ENCODE results near the gene MAST2.
"Not testable (repeated sequence)": the region's sequence is repeated elsewhere in the genome, so short reads cannot be mapped to it uniquely, and the experiment has no call there.

The MAST2 gene

DNA sequence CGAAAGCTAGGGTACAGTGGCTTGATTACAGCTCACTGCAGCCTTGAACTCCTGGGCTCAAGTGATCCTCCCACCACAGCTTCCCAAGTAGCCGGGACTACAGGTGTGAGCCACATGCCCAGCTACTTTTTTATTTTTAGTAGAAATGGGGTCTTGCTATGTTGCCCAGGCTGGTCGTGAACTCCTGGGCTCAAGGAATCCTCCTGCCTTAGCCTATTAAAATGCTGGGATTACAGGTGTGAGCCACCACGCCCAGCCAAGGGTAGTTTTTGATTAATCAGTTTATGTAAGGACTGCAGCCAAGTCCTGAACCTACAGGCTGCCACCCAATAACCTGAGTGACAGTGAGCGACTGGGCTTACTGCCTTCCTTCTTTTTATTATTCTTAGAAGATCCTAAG is 240.7 kb downstream of the MAST2 start:
- no peak for DNase-seq (ENCODE audit: low spot score)
- in situ Hi-C loops (cut with MboI; ENCODE audit: low sequenced_read_pairs, unreplicated experiment), result no loop called here
- TF ChIP-seq, protein P1, sequence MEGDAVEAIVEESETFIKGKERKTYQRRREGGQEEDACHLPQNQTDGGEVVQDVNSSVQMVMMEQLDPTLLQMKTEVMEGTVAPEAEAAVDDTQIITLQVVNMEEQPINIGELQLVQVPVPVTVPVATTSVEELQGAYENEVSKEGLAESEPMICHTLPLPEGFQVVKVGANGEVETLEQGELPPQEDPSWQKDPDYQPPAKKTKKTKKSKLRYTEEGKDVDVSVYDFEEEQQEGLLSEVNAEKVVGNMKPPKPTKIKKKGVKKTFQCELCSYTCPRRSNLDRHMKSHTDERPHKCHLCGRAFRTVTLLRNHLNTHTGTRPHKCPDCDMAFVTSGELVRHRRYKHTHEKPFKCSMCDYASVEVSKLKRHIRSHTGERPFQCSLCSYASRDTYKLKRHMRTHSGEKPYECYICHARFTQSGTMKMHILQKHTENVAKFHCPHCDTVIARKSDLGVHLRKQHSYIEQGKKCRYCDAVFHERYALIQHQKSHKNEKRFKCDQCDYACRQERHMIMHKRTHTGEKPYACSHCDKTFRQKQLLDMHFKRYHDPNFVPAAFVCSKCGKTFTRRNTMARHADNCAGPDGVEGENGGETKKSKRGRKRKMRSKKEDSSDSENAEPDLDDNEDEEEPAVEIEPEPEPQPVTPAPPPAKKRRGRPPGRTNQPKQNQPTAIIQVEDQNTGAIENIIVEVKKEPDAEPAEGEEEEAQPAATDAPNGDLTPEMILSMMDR (IDR thresholded peaks at IDR 0.05; ENCODE audit: borderline replicate concordance, control extremely low read depth, extremely low read depth, insufficient read depth, missing control alignments), result no peak

DNA sequence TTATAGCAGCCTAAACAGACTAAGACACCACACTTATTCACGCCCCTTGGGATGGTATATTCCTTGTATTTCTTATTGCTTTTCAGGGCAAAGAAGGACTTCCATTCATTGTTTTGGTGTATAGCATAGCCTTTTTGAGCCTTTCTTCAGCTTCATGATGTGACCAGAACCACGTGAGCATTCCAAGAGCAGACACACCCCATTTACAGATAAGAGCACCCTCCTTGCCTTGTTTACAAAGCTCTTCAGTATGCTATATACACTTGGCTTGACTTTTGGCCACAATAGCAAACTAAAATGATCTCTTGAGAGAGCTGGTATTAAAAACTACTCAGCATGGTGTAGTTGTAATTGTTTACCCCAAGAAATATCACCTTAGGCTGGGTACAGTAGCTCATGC is 250.3 kb downstream of the MAST2 start:
- TF ChIP-seq, protein P1 (IDR thresholded peaks at IDR 0.05; ENCODE audit: borderline replicate concordance, control extremely low read depth, extremely low read depth, insufficient read depth, missing control alignments), result no peak
- no peak for DNase-seq (ENCODE audit: low spot score)
- in situ Hi-C loops (cut with MboI; ENCODE audit: low sequenced_read_pairs, unreplicated experiment), result no loop called here

DNA sequence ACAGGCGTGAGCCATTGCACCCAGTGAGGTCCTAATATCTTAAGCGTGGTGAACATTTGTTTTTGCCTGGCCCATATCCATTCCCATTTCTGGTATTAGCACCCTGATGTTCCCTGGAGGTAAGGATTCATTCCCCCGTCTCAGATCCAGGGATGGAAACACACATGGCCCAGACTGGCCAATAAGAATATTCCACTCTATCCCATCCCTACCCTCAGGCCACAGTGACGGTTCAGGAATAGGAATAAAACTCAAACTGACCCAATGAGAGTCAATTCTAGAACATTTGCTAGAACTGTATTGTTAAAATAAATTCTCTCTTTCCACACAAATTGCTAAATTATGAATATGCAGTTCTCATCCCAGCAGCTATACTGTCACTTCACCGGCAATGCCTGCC is 252.9 kb downstream of the MAST2 start:
- in situ Hi-C loops (cut with MboI; ENCODE audit: low sequenced_read_pairs, unreplicated experiment), result no loop called here
- no peak for DNase-seq (ENCODE audit: low spot score)
- TF ChIP-seq, protein P1 (IDR thresholded peaks at IDR 0.05; ENCODE audit: borderline replicate concordance, control extremely low read depth, extremely low read depth, insufficient read depth, missing control alignments), result no peak

DNA sequence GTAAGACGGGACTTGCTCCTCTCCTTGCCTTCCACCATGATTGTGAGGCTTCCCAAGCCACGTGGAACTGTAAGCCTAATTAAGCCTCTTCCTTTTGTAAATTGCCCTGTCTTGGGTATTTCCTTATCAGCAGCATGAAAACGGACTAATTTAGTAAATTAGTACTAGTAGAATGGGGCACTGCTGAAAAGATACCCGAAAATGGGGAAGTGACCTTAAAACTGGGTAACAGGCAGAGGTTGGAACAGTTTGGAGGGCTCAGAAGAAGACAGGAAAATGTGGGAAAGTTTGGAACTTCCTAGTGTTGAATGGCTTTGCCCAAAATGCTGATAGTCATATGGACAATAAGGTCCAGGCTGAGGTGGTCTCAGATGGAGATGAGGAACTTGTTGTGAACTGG is 253.8 kb downstream of the MAST2 start:
- DNase-seq (ENCODE audit: low spot score); in situ Hi-C loops (cut with MboI; ENCODE audit: low sequenced_read_pairs, unreplicated experiment): not testable (repeated sequence)

DNA sequence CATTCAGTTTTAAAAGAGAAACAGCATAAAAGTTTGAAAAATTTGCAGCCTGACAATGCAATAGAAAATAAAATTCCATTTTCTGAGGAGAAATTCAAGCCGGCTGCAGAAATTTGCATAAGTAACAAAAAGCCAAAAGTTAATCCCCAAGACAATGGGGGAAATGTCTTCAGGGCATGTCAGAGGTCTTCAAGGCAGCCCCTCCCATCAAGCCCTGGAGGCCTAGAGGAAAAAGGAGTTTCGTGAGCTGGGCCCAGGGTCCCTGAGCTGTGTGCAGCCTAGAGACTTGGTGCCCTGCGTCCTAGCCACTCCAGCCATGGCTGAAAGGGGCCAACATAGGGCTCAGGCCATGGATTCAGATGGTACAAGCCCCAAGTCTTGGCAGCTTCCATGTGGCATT is 254.4 kb downstream of the MAST2 start:
- TF ChIP-seq, protein P1 (IDR thresholded peaks at IDR 0.05; ENCODE audit: borderline replicate concordance, control extremely low read depth, extremely low read depth, insufficient read depth, missing control alignments), result no peak
- in situ Hi-C loops (cut with MboI; ENCODE audit: low sequenced_read_pairs, unreplicated experiment), result no loop called here
- DNase-seq (ENCODE audit: low spot score), result no peak

DNA sequence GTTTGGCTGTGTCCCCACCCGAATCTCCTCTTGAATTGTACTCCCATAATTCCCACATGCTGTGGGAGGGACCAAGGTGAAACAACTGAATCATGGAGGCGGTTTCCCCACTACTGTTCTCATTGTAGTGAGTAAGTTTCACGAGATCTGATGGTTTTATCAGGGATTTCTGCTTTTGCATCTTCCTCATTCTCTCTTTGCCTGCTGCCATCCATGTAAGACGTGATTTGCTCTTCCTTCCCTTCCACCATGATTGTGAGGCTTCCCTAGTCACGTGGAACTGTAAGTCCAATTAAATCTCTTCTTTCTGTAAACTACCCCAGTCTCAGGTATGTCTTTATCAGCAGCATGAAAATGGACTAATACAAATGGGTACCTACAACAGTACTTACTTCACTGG is 255.5 kb downstream of the MAST2 start:
- in situ Hi-C loops (cut with MboI; ENCODE audit: low sequenced_read_pairs, unreplicated experiment), result no loop called here
- DNase-seq (ENCODE audit: low spot score), result no peak
- TF ChIP-seq, protein P1 (IDR thresholded peaks at IDR 0.05; ENCODE audit: borderline replicate concordance, control extremely low read depth, extremely low read depth, insufficient read depth, missing control alignments), result no peak

DNA sequence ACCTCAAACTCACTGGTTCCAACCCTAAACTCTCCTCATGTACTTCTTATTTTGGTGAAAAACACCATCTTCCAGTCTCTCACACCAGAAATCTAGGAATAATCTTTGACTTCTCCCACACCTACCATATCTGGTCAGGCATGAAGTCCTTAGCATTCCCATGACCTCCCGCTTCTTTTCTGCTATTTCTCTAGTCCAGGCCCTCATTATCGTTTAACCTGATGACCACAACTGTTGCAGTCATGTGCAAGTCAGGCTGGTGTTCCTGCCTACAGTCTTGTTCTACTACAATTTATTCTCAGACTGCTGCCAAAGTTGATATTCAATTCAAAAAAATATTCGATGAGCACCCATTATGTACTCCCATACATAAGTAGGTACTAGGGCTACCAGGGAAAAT is 257.7 kb downstream of the MAST2 start:
- TF ChIP-seq, protein P1 (IDR thresholded peaks at IDR 0.05; ENCODE audit: borderline replicate concordance, control extremely low read depth, extremely low read depth, insufficient read depth, missing control alignments), result no peak
- no peak for DNase-seq (ENCODE audit: low spot score)
- in situ Hi-C loops (cut with MboI; ENCODE audit: low sequenced_read_pairs, unreplicated experiment), result no loop called here
